ENCODE results near the gene C1orf198. TPM values are rescaled to one million over a fixed set of nuclear protein-coding genes. Genes with fewer than 3 reads are reported as not detected.
A peak's percentile ranks its signal among the peaks of the same experiment; 100 is the strongest.

The C1orf198 gene
- total and polyA plus RNA-seq, 2 of the 8 experiments (the other 6 are each of a cell fraction or from before 2014, with no cell fraction given), result 30.6 to 45.0 TPM

GRCh38 chr1:230857822-230858221 lies 10.5 kb downstream of the C1orf198 start:
- Histone ChIP-seq H3K4me2 (ENCODE audit: insufficient read depth in 1 of 2, low read depth in 2 of 2, low read length in 2 of 2) (no peak overlapping the region), H4K20me1 (replicated peaks in 1 of 2; ENCODE audit: control insufficient read depth in 1 of 2, insufficient read depth in 2 of 2, low read length in 2 of 2) (peaks cover 2 to 9% of the 10 kb centered on the region in 2 experiments), H3K27me3 (replicated peaks in 1 of 4; ENCODE audit: control insufficient read depth in 3 of 4, extremely low read depth in 1 of 4, insufficient read depth in 3 of 4, low read length in 3 of 4) (no peaks in the 10 kb centered on the region)

More at GRCh38 chr1:230857822-230858221, 10.5 kb downstream of the C1orf198 start:
- Histone ChIP-seq H2AFZ (ENCODE audit: low read length) (no peak overlapping the region), H2BK120ac (replicated peaks; ENCODE audit: low read depth, low read length) (no peak overlapping the region), H3K56ac (replicated peaks; ENCODE audit: insufficient read length, low read depth, low read length) (no peak overlapping the region), H3K79me2 (ENCODE audit: control insufficient read depth in 1 of 2, insufficient read depth in 2 of 2, low read length in 2 of 2) (peaks cover 3 to 61% of the 10 kb centered on the region in 2 experiments; a peak in 3 of 4 replicates), H2AK5ac (ENCODE audit: low read depth, low read length) (no peak overlapping the region), H2BK20ac (ENCODE audit: low read length) (no peak overlapping the region), H4K8ac (ENCODE audit: extremely low read depth, insufficient read depth, low read length) (no peak overlapping the region), H3K4me1 (replicated peaks in 1 of 4; ENCODE audit: control insufficient read depth in 3 of 4, insufficient read depth in 4 of 4, low read length in 3 of 4) (peaks cover 2 to 11% (median 5%) of the 10 kb centered on the region in 4 experiments; a peak in 6 of 7 replicates), H3K23ac (ENCODE audit: insufficient read length) (no peak overlapping the region), H3K4me3 (ENCODE audit: extremely low read depth in 1 of 4, insufficient read depth in 2 of 4, low read depth in 3 of 4, low read length in 4 of 4) (no peak overlapping the region), H3K23me2 (ENCODE audit: low read depth, low read length) (no peaks in the 10 kb centered on the region), H3K9me3 (ENCODE audit: insufficient read depth in 2 of 2, low read depth in 1 of 2, low read length in 1 of 2) (0 out of 4 replicates have a peak, but pooled peaks cover 0 to 2% of the 10 kb centered on the region in 2 experiments), H3K4ac (replicated peaks; ENCODE audit: insufficient read length, low read depth, low read length) (no peak overlapping the region), H2BK5ac (ENCODE audit: low read depth, low read length) (no peak overlapping the region), H3K18ac (ENCODE audit: extremely low read depth, low read length) (no peak overlapping the region), H3K9ac (replicated peaks in 1 of 4; ENCODE audit: extremely low read depth in 1 of 4, low read depth in 3 of 4, low read length in 3 of 4) (no peak overlapping the region), H4K91ac (replicated peaks; ENCODE audit: insufficient read length, low read length) (no peak overlapping the region), H3K36me3 (ENCODE audit: control insufficient read depth in 2 of 4, insufficient read depth in 4 of 4, low read length in 3 of 4) (peaks cover 0 to 15% (median 6%) of the 10 kb centered on the region in 4 experiments; a peak in 4 of 8 replicates), H3K79me1 (ENCODE audit: low read depth, low read length) (peaks cover 7% of the 10 kb centered on the region; the same call in 1 of the 2 replicates), H4K5ac (ENCODE audit: insufficient read length, low read depth, low read length) (no peak overlapping the region), H2BK12ac (ENCODE audit: low read depth, low read length) (no peak overlapping the region), H3K14ac (ENCODE audit: insufficient read length) (no peak overlapping the region), H2BK15ac (ENCODE audit: low read length) (no peak overlapping the region), H3K27ac (ENCODE audit: low read depth, low read length) (0 out of 2 replicates have a peak overlapping the region, but pooled peaks have one; percentile 24)
- CTCF ChIA-PET (ENCODE audit: partially characterized antibody), result interaction anchor here (0.8 kb wide), 1 partner anchor 15 kb away, joined by 3 read pairs; no protein-coding TSS in a partner anchor
- no peak for FAIRE-seq
- POLR2A ChIA-PET (ENCODE audit: partially characterized antibody), result interaction anchor here (1.7 to 2.1 kb wide), 2 partner anchors 10 to 12 kb away, joined by 7 to 10 read pairs; partner anchors contain the start of gene C1orf198
- no peak for TF ChIP-seq TEAD4 (IDR thresholded peaks at IDR 0.05; ENCODE audit: low read depth, low read length)
- no peak for TF ChIP-seq TAF1 (IDR thresholded peaks at IDR 0.05; ENCODE audit: low read depth, low read length)
- TF ChIP-seq RBBP5 (IDR thresholded peaks at IDR 0.05; ENCODE audit: borderline replicate concordance, low read depth, low read length), result no peak
- TF ChIP-seq EZH2 (IDR thresholded peaks at IDR 0.05; ENCODE audit: low read depth, low read length, severe bottlenecking), result no peak
- no peak for TF ChIP-seq NRF1 (IDR thresholded peaks at IDR 0.05; ENCODE audit: low read depth, low read length)
- no peak for TF ChIP-seq RAD21 (IDR thresholded peaks at IDR 0.05 in 1 of 2, conservative IDR thresholded peaks at IDR 0.05 in 1 of 2; ENCODE audit: low read depth in 2 of 2, low read length in 2 of 2)
- TF ChIP-seq GTF2F1 (IDR thresholded peaks at IDR 0.05; ENCODE audit: borderline replicate concordance, low read depth, low read length), result no peak
- TF ChIP-seq TCF12 (IDR thresholded peaks at IDR 0.05; ENCODE audit: low read depth, low read length), result no peak
- no peak for TF ChIP-seq TBP (IDR thresholded peaks at IDR 0.05; ENCODE audit: low read depth, low read length)
- no peak for TF ChIP-seq EGR1 (IDR thresholded peaks at IDR 0.05; ENCODE audit: borderline replicate concordance, low read depth, low read length)
- TF ChIP-seq SIRT6 (IDR thresholded peaks at IDR 0.05; ENCODE audit: low read length), result no peak
- TF ChIP-seq CBX5 (IDR thresholded peaks at IDR 0.05; ENCODE audit: low read depth, low read length), result no peak
- no peak for TF ChIP-seq TAF7 (optimal IDR thresholded peaks at IDR 0.05; ENCODE audit: borderline replicate concordance, low read depth, low read length)
- no peak for DNase-seq (ENCODE audit: low read depth in 1 of 2, low spot score in 2 of 2)
- 93% methylated on average over 1 of the region's 1 CpG; no CpG with 5 or more reads in 1 of the 2 experiments for WGBS, 2 experiments (ENCODE audit: extremely low coverage in 1 of 2, insufficient coverage in 1 of 2, insufficient read length in 1 of 2, insufficient replicate concordance in 2 of 2, low coverage in 1 of 2, low lambda C conversion rate in 2 of 2, missing lambda C conversion rate in 1 of 2)
